Left ventricle myocardium superior (tissue), 1 donor: ENCODE data around the gene FANCM. TPM values are rescaled to one million over a fixed set of nuclear protein-coding genes. Genes with fewer than 3 reads are reported as not detected.
"Not testable (repeated sequence)": the region's sequence is repeated elsewhere in the genome, so short reads cannot be mapped to it uniquely, and the experiment has no call there.

Source experiments
- ATAC-seq: fragments of 200-7000 bp; cut with Tn5 transposase; one replicate; pipeline ENCODE4 v1.9.1; 2020; ENCODE audit warnings: mild to moderate bottlenecking, moderate library complexity
- DNase-seq: peaks from one replicate; pipeline ENCODE4 v3.0.0-alpha.2; 2020
- intact Hi-C: fragments of 100-400 bp; cut with micrococcal nuclease; formaldehyde crosslinking; loops from one replicate; pipeline ENCODE4 v1.11.0; 2022
- total RNA-seq: library from RNA; stranded (reverse); fragmentation: NEBNext Ultra II Directional; extraction: Animal tissue kit (Norgen Biotek cat#: 25700); gene quantifications from one replicate; pipeline ENCODE4 v1.2.1, GENCODE V29; 2021
- donor health status: DM: no; HTN: yes; CAD: no; lungs with severe emphysema.

Gene FANCM
- total RNA-seq, 1 donor from 2014 or later: 2.6 TPM

DNA sequence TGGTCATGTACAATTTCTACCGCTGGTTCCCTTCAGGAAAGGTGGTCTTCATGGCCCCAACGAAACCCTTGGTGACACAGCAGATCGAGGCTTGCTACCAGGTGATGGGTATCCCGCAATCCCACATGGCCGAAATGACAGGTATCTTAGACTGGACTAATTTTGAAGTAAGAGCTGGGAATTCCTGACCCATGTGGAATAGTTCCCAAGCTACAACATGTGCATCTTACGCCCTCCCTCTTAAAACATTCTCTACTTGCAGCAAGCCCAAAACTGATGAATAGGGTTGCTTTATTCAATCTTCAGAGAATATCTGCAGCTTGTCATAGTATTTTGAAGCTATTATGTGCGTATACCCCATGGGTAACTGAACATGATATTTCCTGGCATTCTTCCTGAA lies 669 bp downstream of the FANCM start:
- intact Hi-C loops: loop anchor here (5.0 to 10.0 kb wide), 3 partner anchors 118 to 222 kb away; partner anchors contain the start of genes KLHL28, MIS18BP1 and TOGARAM1

DNA sequence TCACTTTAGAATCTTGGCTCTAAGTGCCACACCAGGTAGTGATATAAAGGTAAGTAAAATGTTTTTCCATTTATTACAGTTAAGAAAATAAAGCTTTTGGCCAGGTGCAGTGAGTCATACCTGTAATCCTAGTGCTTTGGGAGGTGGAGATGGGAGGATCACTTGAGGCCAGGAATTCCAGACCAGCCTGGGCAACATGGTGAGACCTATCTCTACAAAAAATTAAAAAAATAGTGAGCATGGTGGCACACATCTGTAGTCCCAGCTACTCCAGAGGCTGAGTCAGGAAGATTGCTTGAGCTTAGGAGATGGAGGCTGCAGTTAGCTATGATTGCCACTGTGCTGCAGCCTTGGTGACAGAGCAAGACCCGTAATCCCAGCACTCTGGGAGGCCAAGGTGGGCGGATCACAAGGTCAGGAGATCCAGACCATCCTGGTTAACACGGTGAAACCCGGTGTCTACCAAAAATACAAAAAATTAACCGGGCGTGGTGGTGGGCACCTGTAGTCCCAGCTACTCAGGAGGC lies 5.0 kb downstream of the FANCM start:
- ATAC-seq (no peak), DNase-seq (no peak)
- intact Hi-C loops: no loop called here

More for the DNA sequence above, 669 bp downstream of the FANCM start:
- no peak for DNase-seq
- no peak for ATAC-seq

DNA sequence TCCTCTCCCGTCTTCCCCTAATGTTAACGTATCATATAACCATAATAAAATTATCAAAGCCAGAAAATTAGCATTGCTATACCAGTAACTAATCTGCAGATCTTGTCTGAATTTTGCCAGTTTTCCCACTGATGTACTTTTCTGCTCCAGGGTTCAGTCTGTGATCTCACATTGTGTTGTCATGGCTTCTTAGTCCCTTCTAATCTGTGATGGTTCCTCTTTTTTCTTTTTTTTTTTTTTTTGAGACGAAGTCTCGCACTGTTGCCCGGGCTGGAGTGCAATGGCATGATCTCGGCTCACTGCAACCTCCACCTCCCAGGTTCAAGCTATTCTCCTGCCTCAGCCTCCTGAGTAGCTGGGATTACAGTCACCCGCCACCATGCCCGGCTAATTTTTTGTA lies 6.4 kb downstream of the FANCM start:
- DNase-seq, intact Hi-C loops, ATAC-seq: not testable (repeated sequence)

- ATAC-seq (no peak), DNase-seq (no peak)
- intact Hi-C loops: no loop called here
Measured at GRCh38 chr14:45144658-45145057, 8.9 kb downstream of the FANCM start.

DNA sequence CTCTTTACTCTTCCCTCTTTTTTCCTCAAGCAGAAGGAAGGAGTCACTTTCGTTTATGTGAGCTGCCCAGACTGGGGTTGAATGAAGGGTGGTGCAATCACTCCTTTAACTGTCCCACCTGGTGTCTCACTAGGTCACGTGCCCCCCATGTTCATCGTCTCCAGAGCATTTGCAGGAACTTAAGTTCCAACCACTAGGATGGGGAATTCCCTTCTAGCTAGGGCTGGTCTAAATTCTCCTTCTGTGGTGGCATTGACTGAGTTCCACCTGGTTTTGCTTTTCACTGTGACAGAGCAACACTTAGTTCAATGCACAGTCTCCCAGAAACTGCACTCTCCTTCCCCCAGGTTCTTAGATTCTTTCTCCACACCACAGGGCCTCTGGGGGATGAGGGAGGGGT lies 9.5 kb downstream of the FANCM start:
- intact Hi-C loops: no loop called here
- DNase-seq (no peak), ATAC-seq (no peak)

GRCh38 chr14:45149602-45150001 lies 13.9 kb downstream of the FANCM start:
- no peak for DNase-seq
- ATAC-seq: no peak
- intact Hi-C loops: no loop called here

- intact Hi-C loops: no loop called here
- ATAC-seq (no peak), DNase-seq (no peak)
Measured at GRCh38 chr14:45150386-45150890, 14.7 kb downstream of the FANCM start.

- DNase-seq (no peak), ATAC-seq (no peak)
- intact Hi-C loops: no loop called here
Measured at GRCh38 chr14:45156067-45156466, 20.3 kb downstream of the FANCM start.

DNA sequence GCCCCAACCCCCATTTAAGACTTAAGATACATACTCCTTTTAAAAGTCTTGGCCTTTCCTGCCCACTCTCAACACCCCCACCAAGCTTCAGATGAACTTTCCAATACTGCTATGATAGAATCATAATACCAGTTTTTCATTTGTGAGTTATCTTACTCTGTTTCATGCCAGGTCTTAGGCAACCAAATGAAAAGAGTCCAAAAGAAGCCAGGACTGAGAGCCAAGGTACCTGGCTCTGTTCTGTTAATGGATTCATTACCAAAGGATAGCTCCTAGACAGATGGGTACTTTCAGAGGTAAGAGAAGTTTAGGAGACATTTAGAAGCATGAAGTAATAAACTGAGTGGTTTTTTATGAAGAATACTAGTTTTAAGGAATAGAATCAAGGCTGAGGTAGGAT lies 34.2 kb downstream of the FANCM start:
- ATAC-seq (no peak), DNase-seq (no peak)
- intact Hi-C loops: no loop called here

- intact Hi-C loops: no loop called here
- ATAC-seq (no peak), DNase-seq (no peak)
Measured at GRCh38 chr14:45177076-45177475, 41.3 kb downstream of the FANCM start.

GRCh38 chr14:45181329-45181728 lies 45.6 kb downstream of the FANCM start:
- ATAC-seq (no peak), DNase-seq (no peak)
- intact Hi-C loops: no loop called here

GRCh38 chr14:45181806-45182205 lies 46.1 kb downstream of the FANCM start:
- DNase-seq: no peak
- intact Hi-C loops: no loop called here
- no peak for ATAC-seq

DNA sequence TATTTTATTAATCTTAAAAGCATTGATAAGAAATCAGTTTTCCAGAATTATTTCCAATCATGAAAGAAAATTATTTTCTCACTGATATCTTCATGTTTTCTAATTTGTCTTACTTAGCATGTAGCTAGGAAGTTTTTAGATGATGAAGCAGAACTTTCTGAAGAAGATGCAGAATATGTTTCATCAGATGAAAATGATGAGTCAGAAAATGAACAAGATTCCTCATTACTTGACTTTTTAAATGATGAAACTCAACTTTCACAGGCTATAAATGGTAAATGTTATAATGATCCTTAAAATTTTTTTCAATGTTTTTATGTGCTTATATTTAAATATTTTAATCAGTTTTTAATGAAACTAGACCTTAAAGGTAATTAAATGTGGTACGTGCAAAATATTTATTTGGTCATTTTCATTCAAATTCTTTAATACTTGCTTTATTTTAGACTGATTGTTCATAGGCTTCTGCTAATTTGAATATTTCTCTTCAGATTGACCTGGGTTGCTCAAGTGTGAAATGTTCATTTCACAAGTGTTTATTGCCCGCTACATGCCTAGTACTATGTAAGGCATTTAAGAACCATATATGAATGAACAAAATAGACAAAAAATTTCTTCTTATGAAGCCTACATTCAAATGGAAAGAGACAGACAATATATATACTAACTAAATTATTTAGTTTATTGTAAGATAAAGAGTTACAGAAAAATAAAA lies 49.5 kb downstream of the FANCM start:
- no peak for DNase-seq
- intact Hi-C loops: no loop called here
- no peak for ATAC-seq

- ATAC-seq (no peak), DNase-seq (no peak)
- intact Hi-C loops: no loop called here
Measured at GRCh38 chr14:45194964-45195363, 59.2 kb downstream of the FANCM start.

DNA sequence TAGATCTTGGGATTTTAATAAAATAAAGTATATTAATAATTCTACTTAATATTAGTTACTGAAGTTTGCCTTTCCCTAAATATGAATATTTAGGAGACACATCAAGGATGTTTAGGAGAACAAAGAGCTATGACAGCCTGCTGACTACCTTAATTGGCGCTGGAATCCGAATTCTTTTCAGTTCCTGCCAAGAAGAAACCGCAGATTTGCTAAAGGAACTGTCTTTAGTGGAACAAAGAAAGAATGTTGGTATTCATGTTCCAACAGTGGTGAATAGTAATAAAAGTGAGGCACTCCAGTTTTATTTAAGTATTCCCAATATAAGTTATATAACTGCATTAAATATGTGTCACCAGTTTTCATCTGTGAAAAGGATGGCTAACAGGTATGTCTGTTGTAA lies 62.8 kb downstream of the FANCM start:
- ATAC-seq (no peak), DNase-seq (no peak)
- intact Hi-C loops: no loop called here

- intact Hi-C loops: no loop called here
- ATAC-seq (no peak), DNase-seq (no peak)
Measured at GRCh38 chr14:45199230-45199629, 63.5 kb downstream of the FANCM start.

GRCh38 chr14:45201905-45202304 lies 66.2 kb downstream of the FANCM start:
- intact Hi-C loops: no loop called here
- ATAC-seq (peak; percentile 41), DNase-seq (no peak)

DNA sequence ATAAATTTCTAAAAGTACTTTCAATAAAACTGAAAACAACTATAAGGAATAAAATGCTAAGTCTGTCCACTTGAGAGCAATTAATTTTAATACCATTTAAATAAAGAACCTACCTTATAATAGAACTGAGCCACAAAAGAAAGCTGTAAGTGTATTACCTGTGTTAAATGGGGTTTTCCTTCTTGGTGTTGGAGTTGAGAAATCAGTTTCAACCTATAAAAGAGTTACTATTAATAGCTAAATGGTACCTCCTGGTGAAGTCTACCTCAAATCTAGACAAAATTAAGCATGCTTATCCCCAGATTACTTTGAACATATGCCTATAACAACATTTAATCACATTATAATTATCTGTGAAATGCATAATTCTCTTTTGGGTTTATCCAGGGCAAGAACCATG lies 68.5 kb downstream of the FANCM start:
- no peak for ATAC-seq
- DNase-seq: no peak
- intact Hi-C loops: no loop called here

- no peak for DNase-seq
- no peak for ATAC-seq
- intact Hi-C loops: no loop called here
Measured at GRCh38 chr14:45210159-45210558, 74.4 kb downstream of the FANCM start.

GRCh38 chr14:45211295-45211694 lies 75.6 kb downstream of the FANCM start:
- DNase-seq (no peak), ATAC-seq (no peak)
- intact Hi-C loops: no loop called here

- intact Hi-C loops: no loop called here
- no peak for ATAC-seq
- no peak for DNase-seq
Measured at GRCh38 chr14:45212231-45212630, 76.5 kb downstream of the FANCM start.
